Measurements from ENCODE around the gene RNASE8.

The RNASE8 gene

DNA sequence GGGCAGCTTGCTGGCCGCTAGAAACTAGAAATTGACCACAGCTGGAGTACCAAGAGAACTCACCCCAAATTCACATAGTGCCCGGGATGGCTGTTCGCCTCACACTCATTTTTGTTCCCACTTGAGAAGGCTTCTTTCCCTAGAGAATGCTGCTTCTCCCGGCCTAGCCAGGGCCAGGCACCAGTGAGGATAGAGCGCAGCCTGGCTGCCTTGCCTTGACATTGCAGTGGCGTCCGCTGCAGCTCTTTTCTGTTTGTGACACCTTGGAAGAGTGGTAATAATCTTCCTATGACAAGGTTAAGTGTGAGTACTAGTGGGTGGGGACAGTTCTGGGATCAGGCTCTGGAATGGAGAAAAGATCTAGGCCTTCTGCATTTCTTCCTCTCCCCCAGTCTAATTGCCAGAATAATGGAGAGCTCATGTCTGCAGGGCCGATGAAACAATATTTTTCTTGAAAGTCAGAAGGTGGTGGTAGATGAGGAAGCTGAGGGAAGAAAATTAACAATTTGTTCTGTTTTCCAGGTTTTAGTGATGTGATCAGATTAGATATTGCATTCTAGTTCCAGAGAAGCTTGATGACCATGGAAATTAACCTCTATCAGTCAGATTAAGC lies 46.9 kb downstream of the RNASE8 start:
- Mint-ChIP-seq H3K36me3 (ENCODE audit: low read depth) (peaks cover 6% of the 10 kb centered on the region), H3K27me3 (no peaks in the 10 kb centered on the region), H3K4me3 (peak overlapping the region; percentile 83), H3K9me3 (no peaks in the 10 kb centered on the region), H3K4me1 (ENCODE audit: low read depth) (peaks cover 45% of the 10 kb centered on the region), H3K27ac (peak overlapping the region; percentile 93)
- peak; percentile 79 for DNase-seq

DNA sequence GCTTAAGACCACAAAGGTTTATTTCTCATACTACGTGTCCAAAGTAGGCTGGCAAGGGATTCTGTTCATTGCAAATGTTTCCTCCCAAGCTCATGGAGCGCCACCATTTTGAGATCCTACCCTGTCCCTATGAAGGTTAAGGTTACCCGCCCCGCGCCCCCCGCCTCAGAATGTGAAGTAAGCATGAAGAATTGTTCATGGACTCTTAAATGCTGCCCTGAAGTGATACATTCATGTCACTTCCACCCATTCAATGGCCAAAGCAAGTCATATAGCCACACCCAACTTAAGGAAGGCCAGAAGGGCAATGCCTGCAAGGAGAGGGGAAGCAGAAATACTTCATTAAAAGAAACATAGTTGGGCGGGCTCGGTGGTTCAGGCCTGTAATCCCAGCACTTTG lies 47.5 kb downstream of the RNASE8 start:
- Mint-ChIP-seq H3K4me1 (ENCODE audit: low read depth) (peaks cover 49% of the 10 kb centered on the region), H3K4me3 (peak overlapping the region; percentile 83), H3K36me3 (ENCODE audit: low read depth) (peaks cover 6% of the 10 kb centered on the region), H3K27ac (peak overlapping the region; percentile 93), H3K27me3 (no peaks in the 10 kb centered on the region), H3K9me3 (no peaks in the 10 kb centered on the region)
- DNase-seq: no peak

DNA sequence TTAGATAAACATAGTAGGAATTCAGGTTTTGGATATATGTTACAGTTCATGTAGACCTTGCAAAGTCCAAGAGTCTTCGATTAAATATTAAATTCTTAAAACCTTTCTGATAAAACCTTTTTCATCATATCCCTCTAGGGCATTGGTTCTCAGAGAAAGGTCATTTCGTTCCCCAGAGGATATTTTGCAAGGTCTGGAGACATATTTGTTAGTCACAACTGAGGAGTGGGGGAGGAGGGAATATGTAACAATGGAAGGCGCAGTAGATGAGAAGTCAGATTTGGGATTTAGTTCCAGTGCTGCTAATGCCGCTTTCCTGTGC lies 48.5 kb downstream of the RNASE8 start:
- peaks cover 55% of the 10 kb centered on the region for H3K4me1 Mint-ChIP-seq (ENCODE audit: low read depth)
- H3K9me3 Mint-ChIP-seq: no peaks in the 10 kb centered on the region
- H3K36me3 Mint-ChIP-seq (ENCODE audit: low read depth): peaks cover 6% of the 10 kb centered on the region
- no peaks in the 10 kb centered on the region for H3K27me3 Mint-ChIP-seq
- no peak overlapping the region for H3K4me3 Mint-ChIP-seq
- no peak overlapping the region for H3K27ac Mint-ChIP-seq
- DNase-seq: no peak

DNA sequence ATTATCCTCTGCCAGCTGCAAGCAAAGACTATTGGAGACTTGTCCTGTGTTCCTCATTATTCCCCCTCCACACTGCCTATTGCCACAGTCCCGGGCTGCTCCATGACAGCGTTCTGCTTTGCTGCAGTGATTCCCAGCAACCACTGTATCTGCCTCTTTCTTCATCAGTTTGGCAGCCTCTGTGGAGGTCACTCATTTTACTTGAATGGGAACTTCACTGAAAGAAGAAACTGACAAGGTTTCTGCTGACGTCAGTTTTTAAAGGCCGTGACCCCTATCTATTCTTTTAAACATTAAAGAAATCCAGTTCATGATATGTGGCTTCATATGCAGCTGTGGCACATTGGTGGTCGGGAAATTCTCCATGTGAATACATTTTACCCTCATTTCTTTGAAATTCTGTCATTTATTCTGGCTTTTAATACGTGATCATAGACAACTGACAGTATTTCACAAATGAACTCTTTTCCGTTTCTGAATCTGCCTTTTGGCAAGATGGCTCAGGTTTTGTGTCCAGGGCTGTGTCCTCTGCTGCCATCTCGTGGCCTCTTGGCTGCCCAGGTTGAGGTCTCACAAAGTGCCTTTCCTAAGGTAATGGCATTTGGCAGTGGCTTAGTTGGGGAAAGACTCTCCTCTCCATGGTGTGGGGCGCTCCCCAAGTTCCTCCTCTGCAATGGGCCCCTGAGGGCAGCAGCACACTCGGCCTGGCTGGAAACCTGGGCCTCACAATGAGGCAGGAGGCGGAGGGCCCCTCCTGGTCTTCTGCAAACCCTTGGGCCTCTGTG lies 49.1 kb downstream of the RNASE8 start:
- Mint-ChIP-seq H3K4me1 (ENCODE audit: low read depth) (peaks cover 49% of the 10 kb centered on the region), H3K36me3 (ENCODE audit: low read depth) (peaks cover 6% of the 10 kb centered on the region), H3K4me3 (no peak overlapping the region), H3K27me3 (no peaks in the 10 kb centered on the region), H3K9me3 (no peaks in the 10 kb centered on the region), H3K27ac (no peak overlapping the region)
- peak; percentile 83 for DNase-seq

DNA sequence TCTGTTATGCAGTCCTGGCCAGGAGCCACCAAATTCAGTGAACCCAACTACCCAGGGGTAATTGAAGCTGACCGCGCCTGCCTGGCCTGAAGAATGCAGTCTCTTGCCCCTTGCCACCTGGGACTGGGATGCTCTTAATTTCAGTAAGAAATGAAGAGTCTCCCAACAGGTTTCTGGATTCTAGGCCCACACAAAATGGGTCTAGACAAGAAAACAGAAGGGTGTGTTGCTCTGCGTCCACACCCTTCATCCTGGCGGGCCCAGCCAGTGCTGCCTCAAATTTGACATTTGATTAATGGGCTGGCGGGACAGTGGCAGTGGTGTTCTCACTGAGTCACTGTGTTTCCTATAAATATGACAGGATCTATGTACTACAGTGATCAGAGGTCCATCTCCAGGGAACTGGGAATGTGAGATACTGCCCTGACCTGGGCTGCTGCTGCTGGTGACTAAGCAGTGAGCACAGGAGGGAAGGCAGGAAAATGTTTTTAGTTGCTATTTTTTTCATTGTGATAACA lies 49.7 kb downstream of the RNASE8 start:
- Mint-ChIP-seq H3K4me1 (ENCODE audit: low read depth) (peaks cover 43% of the 10 kb centered on the region), H3K27me3 (no peaks in the 10 kb centered on the region), H3K4me3 (no peak overlapping the region), H3K9me3 (no peaks in the 10 kb centered on the region), H3K27ac (no peak overlapping the region), H3K36me3 (ENCODE audit: low read depth) (peaks cover 6% of the 10 kb centered on the region)
- no peak for DNase-seq

Data from activated T-cell treated with anti-CD3 and anti-CD28 coated beads, Interleukin-2, amount 50 U/mL, for 24 hours (primary cell).